ENCODE data around the gene WFDC2.
"Not testable (repeated sequence)": the region's sequence is repeated elsewhere in the genome, so short reads cannot be mapped to it uniquely, and the experiment has no call there.

The WFDC2 gene

DNA sequence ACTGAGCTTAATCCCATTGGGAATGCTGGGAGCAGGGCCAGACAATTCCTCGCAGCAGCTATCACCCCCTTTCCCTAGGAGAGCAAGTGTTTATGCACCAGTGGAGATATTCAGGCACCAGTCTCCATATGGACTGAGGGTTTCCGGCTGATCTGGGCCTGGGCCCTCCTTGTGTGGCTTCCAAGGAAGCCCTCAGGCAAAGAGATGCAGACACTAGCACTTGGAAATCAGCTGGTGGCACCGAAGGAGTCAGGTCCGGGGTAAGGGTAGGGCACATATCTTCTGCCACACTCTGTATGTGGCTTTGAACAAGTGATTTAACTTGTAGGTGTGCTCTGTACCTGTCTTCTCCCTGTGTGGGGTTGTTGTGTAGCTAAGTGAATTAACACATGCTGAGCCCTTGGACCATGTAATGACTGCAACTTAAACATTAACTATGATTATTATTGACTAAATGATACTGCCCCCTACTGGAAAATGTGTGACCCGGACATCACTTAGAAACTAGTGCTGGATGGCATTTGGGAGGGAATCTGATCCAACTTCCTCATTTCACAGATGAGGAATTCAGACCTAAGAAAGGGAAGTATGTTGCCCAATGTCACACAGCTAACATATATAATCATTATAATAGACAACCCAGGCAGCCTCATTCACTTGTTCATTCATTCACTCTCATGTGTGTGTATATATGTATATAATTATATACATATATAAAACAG, 19.3 kb upstream of the WFDC2 start:
- FAIRE-seq = no peak
- DNase-seq (ENCODE audit: insufficient read length, low spot score) = no peak

DNA sequence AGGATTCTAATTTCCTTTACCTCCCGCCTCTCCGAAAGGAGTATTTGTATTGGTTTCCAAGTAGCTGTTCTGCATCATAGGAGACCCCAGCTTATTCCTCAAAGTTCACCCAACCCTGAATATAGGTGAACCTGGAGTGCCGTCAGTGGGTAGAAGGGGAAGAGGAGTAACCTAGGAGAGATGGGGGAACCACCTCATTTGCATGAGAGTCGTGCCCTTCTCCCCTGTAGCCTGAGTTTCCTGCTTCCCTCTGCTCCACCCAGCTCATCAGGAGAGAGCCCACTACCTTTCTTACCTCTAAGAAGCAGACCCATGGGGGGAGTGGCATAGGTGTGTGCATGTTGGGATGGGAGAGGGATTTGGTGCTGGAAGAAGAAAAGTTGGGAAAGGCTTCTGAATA, 17.3 kb upstream of the WFDC2 start:
- no peak for FAIRE-seq
- DNase-seq (ENCODE audit: insufficient read length, low spot score) = no peak

DNA sequence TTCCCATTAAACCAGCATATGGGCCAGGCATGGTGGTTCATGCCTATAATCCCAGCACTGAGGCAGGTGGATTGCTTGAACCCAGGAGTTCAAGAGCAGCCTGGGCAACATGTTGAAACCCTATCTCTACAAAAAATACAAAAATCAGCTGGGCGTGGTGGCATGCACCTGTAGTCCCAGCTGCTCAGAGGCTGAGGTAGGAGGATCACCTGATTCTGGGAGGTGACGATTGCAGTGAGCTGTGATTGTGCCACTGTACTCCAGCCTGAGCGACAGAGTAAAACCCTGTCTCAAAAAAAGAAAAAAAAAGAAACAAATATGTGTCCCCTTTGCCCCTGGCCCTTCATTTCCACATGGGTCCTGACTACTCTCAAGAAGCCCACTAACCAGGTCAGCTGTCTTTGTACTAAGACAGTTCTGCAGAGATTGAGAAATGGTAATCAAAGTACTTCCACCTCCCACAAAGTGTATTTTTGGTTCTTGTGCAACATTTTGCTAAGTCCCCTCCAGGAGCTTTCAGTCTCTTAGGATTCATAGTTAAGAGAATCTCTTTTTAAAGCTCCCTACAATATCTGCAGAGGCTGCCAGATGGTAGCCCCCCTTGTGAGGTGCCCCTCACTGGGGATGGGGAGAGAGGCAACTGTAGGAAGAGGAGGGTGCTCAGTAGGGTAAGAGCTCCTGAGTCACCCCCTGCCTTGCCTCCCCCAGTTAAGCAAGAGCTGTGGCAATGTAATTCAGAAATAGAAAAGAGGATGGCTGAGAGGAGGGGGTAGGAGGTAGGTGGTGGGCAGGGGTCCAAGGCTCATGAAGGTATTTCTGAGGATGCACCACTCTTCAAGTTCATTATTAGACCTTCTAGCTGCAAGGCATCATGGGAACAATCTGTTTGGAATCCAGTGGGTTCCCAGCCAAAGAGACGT, 16.5 kb upstream of the WFDC2 start:
- DNase-seq (ENCODE audit: insufficient read length, low spot score) (no peak), FAIRE-seq (no peak)

DNA sequence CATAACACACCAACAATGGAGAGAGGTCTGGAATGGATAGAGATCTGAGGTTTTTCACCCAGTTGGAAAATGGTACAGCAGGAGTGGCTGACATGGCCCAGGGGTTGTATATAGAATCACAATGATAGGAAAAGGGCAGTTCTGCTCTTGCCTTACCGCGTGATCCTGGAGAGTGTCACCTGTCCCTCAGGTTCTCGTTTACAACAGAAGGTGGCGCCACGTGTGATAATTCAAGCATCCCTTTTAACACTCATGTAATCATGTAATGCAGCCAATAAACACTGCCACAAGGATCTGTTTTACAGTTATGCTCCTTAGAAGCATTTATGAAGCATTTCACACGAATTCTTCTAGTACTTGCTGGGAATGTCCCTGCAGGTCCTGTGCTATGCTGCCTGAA, 12.9 kb upstream of the WFDC2 start:
- DNase-seq (ENCODE audit: insufficient read length, low spot score) (no peak), FAIRE-seq (peak; percentile 44)

DNA sequence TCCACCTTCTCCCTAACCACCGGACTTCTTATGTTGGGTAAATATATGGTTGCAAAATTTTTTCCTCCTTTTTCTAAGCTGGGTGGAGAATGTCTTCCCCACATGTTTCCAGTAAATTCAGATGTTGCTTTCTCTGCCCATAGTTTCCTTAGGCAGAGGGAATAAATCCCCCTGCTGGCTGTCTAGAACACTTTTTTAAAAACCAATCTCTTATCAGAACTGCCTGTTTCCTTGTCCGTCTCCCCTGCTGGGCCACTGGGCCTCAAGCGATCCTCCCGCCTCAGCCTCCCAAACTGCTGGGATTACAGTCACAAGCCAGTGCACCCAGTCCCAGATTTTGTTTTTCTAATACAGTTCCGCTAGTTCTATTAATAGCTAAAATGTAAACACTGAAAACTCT, 9.9 kb upstream of the WFDC2 start:
- no peak for DNase-seq (ENCODE audit: insufficient read length, low spot score)
- FAIRE-seq = peak; percentile 45

DNA sequence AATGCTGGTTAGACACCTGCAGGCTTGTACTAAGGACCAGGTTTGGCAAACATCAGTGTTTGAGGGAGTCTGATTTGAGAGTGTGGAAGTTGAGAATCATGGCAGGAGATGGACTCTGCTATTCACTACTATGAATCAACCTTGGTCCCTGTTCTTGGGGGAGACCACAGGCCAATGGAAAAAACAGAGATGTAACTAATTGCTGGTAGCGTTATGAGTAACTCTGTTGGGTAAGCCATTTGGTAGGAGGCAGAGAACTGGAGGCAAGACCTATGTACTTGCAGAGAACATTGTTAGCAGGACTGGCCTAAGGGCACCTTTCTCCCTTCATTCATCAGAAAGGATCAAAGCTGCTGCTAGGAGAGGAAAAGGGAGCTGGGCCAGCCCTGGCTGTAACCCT, 8.3 kb upstream of the WFDC2 start:
- FAIRE-seq (peak; percentile 58), DNase-seq (ENCODE audit: insufficient read length, low spot score) (no peak)

DNA sequence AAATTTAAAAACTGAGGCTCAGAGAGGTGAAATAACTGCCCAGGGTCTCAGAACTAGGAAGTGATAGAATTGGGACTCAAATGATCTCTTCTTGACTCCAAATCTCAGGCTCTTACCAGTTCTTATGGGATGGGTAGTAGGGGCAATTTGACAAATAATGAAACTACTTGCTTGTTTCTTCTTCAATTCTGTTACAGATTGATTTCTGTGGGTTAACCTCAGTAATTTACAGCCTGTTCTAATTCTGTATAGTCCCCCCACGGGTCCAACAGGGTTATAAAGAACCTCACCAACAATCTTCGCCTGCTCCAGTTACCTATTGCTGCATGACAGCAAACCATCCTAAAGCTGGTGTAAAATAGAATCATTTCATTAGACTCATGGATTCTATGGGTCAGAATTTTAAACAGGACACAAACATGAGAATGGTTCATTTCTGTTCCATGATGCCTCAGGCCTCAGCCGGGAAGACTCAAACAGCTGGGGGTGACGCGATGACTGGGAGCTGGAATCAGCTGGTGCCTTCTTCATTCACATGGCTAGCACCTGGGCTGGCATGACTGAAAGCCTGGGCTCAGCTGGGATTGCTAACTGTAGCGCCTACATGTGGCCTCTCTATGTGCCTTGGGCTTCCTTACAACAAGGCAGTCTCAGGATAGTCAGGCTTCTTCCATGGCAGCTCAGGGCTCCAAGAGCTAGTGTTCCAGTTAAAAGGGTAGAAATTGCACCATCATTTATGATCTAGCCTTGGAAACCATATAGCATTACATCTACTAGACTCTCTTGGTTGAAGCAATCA, 6.6 kb upstream of the WFDC2 start:
- no peak for DNase-seq (ENCODE audit: insufficient read length, low spot score)
- FAIRE-seq = peak; percentile 21

DNA sequence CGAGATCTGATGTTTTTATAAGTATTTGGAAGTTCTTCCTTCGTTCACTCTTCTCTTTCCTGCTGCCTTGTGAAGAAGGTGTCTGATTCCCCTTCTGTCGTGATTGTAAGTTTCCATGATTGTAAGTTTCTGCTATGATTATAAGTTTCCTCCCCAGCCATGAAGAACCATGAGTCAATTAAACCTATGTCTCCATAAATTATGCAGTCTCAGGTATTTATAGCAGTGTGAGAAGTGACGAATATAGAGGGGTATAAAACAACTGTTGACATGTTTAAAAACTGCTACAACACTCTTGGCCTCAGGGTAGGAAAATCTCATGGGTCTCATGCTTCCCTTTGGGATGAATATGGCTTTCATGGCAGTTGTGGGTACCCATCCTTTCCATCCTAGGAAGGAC, 5.8 kb upstream of the WFDC2 start:
- DNase-seq (ENCODE audit: insufficient read length, low spot score) (no peak), FAIRE-seq (no peak)

DNA sequence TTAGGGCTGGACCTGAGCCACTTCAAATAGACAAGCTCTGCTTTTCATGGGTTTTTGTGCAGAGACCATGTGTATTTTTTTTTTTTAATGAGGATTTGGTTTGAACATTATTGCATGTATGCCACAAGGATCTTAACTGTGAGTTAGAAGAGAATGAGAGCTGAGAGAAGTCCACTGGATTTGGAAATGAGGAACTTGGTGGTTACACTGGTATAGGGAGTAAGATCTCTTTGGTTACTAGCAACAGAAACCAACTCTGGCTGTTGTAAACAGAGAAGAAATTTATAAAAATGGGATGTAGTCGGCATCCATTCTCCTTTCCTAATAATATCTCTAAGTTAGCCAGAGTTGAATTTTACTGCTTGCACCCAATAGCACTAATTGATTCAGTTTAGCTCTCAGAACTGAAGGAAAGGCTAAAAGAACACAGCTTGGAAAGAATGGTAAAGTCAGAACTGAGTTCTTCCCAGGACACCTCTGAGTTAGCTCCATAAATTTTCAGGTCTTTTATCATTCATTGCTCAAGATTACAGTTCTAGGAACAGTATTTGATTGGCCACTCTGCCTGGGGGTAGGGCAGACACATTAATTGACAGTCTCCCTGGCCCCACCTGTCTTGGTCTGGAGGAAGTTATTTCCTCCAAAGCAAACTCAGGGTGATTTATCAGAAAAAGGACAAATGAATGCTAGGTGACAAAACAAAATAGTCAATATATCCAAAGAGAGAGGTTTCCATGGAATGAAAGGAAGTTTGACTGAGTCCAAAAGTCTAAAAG, 3.9 kb upstream of the WFDC2 start:
- DNase-seq (ENCODE audit: insufficient read length, low spot score) (no peak), FAIRE-seq (no peak)

DNA sequence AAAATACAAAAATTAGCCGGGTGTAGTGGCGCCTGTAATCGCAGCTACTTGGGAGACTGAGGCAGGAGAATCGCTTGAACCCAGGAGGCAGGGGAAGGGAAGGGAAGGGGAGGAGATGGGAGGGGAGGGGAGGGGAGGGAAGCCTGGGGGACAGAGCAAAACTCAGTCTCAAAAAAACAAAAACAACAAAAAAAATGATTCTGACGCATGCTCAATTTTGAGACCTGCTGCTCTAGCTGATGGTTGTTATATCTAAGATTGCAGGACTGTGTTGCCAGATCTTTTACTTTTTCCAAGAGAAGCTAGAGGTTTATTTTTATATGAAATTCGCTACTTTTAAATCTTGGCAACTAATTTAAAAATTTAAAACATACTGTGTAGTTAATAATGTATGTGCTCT, 2.4 kb upstream of the WFDC2 start:
- FAIRE-seq = no peak

DNA sequence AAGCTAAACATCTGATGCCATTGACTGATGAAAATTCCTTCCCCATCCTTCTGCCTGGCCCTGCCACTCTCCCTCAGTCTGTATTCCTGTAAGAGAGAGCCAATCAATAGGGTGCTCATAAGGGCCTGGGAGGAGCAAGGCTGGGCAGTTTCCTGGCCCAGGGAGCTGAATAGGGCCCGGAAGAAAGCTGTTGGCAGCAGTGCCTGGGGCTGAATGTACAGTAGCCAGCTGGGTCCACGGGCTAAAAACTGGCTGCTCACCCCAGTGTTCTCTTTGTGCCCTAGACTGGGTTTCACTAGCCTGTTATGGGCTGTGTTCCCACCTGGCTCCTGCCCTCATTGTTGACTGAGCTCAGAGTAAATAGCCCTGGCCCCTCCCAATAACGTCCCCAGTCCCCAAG, 1.7 kb upstream of the WFDC2 start:
- no peak for DNase-seq (ENCODE audit: insufficient read length, low spot score)
- no peak for FAIRE-seq

More for the DNA sequence above, 2.4 kb upstream of the WFDC2 start:
- no peak for DNase-seq (ENCODE audit: insufficient read length, low spot score)

DNA sequence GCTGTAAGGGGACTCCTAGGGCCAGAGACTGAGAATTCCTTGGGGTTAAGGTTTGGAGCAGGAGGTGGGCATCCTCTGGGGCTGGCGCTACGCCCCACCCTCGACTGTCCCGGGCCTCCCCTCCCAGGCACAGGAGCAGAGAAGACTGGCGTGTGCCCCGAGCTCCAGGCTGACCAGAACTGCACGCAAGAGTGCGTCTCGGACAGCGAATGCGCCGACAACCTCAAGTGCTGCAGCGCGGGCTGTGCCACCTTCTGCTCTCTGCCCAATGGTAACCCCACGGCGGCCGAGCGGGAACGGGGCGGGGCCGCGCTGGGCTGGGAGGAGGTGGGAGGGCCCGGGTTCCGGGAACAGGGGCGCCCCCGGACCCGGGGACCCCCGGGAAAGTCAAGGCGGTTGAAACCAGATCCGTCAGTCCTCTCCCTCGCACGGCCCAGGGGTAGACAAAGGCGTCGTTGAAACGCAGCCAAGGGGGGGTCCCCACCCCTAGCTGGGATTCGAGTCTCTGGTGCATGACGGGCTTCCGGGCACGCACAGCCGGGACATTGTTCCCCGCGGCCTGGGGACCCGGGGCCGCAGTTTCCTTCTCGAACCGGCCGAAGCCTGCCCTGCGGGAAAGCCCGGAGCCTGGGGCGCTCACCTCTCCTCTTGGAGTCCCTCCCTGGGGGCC, 844 bp downstream of the WFDC2 start:
- FAIRE-seq = peak; percentile 62
- no peak for DNase-seq (ENCODE audit: insufficient read length, low spot score)

DNA sequence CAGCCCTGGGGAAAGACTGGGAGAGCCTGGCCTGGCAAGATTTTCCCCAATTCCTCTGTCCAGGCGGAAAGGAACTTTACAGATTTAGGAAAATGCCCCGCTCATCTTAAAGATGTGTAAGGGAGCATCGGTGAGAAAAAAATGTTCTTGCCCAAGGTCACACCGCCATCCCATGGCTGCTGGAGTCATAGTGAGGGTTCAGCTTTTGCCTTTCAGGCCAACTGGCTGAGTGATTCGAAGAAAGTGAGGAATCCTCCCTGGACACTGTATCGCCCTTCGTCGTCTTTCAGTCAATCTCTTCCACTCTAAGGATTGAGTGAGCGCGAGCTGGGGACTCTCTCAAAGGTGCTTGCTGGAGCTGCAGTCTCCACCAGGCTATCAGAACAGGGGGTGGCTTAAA, 1.4 kb downstream of the WFDC2 start:
- FAIRE-seq (no peak), DNase-seq (ENCODE audit: insufficient read length, low spot score) (no peak)

DNA sequence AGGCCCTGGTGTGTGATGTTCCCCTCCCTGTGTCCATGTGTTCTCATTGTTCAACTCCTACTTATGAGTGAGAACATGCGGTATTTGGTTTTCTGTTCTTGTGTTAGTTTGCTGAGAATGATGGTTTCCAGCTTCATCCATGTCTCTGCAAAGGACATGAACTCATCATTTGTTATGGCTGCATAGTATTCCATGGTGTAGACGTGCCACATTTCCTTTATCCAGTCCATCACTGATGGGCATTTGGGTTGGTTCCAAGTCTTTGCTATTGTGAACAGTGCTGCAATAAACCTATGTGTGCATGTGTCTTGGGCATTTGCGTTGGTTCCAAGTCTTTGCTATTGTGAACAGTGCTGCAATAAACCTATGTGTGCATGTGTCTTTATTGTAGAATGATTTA, 2.7 kb downstream of the WFDC2 start:
- FAIRE-seq; DNase-seq (ENCODE audit: insufficient read length, low spot score): not testable (repeated sequence)

DNA sequence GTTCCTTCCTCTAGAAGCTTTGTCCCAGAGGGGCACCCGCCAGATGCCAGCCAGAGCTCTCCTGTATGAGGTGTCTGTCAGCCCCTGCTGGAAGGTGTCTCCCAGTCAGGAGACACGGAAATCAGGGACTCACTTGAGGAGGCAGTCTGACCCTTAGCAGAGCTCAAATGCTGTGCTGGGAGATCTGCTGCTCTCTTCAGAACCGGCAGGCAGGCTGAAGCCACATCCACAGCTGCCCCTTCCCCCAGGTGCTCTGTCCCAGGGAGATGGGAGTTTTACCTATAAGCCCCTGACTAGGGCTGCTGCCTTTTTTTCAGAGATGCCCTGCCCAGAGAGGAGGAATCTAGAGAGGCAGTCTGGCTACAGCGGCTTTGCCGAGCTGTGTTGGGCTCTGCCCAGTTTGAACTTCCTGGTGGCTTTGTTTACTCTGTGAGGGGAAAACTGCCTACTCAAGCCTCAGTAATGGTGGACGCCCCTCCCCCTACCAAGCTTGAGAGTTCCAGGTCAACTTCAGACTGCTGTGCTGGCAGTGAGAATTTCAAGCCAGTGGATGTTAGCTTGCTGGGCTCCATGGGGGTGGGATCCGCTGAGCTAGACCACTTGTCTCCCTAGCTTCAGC, 8.1 kb downstream of the WFDC2 start:
- DNase-seq (ENCODE audit: insufficient read length, low spot score); FAIRE-seq: not testable (repeated sequence)

DNA sequence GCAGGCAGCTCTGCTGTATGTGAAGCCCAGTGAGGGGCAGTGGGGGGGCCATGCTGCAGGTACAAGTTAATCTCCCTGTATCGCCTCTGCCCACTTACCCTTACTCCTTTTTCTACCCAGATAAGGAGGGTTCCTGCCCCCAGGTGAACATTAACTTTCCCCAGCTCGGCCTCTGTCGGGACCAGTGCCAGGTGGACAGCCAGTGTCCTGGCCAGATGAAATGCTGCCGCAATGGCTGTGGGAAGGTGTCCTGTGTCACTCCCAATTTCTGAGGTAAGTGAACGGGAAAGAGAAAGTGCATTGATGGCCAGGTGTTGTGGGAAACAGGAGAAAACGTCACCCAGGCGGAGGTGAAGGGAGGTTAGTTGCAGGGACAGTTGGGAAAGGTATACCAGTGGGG, 10.3 kb downstream of the WFDC2 start:
- no peak for DNase-seq (ENCODE audit: insufficient read length, low spot score)
- no peak for FAIRE-seq

DNA sequence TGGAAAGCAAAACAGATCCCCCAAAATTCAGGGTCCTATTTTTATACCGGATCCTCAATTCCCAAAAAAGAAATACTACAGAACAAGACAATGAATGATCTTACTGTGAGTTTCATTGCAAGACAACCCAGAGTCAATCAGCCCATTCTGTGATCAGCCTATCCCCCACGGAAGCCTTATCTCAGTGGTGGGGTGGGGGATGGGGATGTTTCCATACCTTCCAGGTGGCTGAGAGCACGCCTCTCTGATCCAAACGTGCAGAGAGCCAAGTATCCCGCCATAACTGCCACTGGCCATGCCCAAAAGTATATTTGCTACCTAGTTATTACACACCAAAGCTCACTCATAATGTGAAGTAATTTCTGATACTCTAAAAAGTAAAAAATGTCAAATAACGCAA, 15.1 kb downstream of the WFDC2 start:
- DNase-seq (ENCODE audit: insufficient read length, low spot score) (no peak), FAIRE-seq (no peak)

DNA sequence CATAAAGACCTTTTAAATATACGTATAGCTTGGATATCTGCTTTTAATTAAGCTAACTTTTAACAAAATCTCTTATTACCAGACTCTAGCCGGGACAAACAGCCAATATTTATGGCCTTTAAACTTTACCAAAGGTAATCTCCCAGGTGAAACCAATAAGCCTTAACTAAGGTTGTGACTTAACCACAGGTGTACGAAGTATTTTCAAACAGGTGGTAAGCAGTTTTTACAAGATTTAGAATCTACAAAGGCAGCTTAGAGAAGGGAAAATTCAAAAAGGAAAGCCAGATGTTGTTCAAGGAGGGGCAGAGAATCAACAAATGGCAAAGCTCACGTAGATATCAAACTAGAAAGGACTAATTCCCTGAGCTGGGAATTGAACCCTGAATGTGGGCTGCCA, 15.8 kb downstream of the WFDC2 start:
- no peak for DNase-seq (ENCODE audit: insufficient read length, low spot score)

DNA sequence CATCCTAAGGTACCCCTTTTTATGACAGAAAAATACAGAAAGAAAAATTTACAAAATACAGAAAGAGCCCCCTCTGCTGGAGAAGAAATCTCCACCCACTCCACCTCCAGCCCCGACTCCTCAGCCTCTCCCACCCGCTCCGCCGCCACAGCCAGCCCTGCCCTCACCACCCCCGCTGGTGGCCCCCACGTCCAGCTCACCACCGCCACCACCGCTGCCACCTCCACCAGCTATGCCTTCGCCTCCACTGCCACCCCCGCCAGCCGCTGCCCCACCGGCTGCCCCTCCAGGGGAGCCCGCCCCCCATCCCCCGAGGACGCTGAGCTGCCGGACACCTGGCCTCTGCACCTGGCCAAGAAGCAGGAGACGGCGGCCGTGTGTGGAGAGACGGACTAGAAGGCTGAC, 17.7 kb downstream of the WFDC2 start:
- peak; percentile 19 for DNase-seq (ENCODE audit: insufficient read length, low spot score)

More for the DNA sequence above, 15.8 kb downstream of the WFDC2 start:
- FAIRE-seq = no peak

More for the DNA sequence above, 17.7 kb downstream of the WFDC2 start:
- FAIRE-seq = no peak
